Suprapubic skin (tissue), 3 donors: Measurements from ENCODE around the gene CSN2.

ENCODE experiments used
- CTCF ChIP-seq, 2 donors: fragments of 200-600 bp in 1 of 2; fragments of 450-650 bp in 1 of 2; sonication (generic) in 1 of 2; IDR thresholded peaks; one replicate each; pipeline ENCODE4 v1.5.1; 2016 to 2019; ENCODE audit warnings: antibody characterized with exemption in 2 of 2, mild to moderate bottlenecking in 1 of 2, moderate library complexity in 1 of 2
- EP300 ChIP-seq: sonication (generic); formaldehyde crosslinking; IDR thresholded peaks from one replicate; pipeline ENCODE4 v1.6.1; 2017; ENCODE audit warnings: antibody characterized with exemption
- POLR2A ChIP-seq, 2 donors: fragments of 450-650 bp; IDR thresholded peaks; one replicate each; pipeline ENCODE4 v1.6.1; 2017; ENCODE audit warnings: antibody characterized with exemption in 2 of 2, mild to moderate bottlenecking in 2 of 2, moderate library complexity in 2 of 2

- TF ChIP-seq CTCF (IDR thresholded peaks at IDR 0.05) = no peak
- TF ChIP-seq EP300 = no peak
- no peak for TF ChIP-seq POLR2A (IDR thresholded peaks at IDR 0.05)
Measured at GRCh38 chr4:69970071-69970470, 4.5 kb upstream of the CSN2 start.
